HTERT RPE-1 (cell line): ENCODE data around the gene YTHDF2.
"Not testable (repeated sequence)": the region's sequence is repeated elsewhere in the genome, so short reads cannot be mapped to it uniquely, and the experiment has no call there.

Source experiments
- in situ Hi-C: fragments of 300-500 bp; cut with MboI; formaldehyde crosslinking; loops from 4 replicates; pipeline ENCODE4 v1.14.3; 2020; ENCODE audit warnings: low sequenced_read_pairs

The YTHDF2 gene

DNA sequence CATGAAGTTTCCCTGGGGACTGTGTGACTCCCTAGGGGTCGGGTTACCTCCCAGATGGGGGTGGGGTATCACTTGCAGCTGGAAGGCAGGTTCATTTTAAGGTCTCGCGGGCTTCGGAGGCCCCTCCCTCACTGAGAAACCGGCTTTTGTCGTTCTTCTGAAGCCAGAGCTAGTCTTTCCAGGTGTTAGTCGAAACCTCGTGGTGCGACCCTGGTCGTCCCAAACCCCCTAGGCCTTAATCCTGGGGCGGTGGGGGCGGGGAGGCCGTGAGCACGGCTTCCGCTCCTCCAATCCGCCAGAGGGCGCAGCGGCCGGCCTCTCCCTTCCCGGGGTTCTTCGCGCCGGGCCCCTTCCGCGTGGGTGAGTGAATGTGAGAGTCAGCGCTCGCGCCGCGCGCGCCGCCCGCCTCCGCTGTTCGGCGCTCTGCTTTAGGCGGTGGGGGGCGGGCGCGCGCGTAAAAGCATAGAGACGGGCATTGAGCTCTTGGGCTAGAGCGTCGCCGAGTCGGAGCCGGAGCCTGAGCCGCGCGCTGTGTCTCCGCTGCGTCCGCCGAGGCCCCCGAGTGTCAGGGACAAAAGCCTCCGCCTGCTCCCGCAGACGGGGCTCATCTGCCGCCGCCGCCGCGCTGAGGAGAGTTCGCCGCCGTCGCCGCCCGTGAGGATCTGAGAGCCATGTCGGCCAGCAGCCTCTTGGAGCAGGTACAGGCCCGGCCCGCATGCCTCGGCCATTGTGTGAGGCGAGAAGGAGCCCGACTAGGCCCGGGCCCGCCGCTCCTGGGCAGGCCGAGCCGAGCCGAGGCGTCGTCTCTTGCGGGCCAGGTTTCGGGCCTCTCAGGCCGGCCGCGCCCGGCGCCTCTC lies at the start of gene YTHDF2:
Gene YTHDF2 (plus strand): TSS at position 491 of the 857 bp plus-strand sequence. CDS start 181 bp downstream, at position 672.
- in situ Hi-C loops, result no loop called here

DNA sequence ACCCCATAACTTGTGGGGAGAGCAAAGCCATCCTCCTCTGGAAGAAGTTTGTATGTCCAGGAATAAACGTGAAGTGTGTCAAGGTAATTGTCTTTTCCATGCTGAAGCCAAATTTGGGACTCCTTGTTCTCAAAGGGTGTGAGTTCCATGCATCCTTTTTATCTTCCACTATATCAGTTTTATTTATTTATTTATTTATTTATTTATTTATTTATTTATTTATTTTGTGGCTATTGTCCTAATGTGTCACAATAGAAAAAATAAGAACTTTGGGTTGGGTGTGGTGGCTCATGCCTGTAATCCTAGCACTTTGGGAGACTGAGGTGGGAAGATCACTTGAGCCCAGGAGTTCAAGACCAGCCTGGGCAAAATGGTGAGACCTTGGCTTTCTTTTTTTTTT lies 45.1 kb upstream of the YTHDF2 start:
- in situ Hi-C loops, result not testable (repeated sequence)

DNA sequence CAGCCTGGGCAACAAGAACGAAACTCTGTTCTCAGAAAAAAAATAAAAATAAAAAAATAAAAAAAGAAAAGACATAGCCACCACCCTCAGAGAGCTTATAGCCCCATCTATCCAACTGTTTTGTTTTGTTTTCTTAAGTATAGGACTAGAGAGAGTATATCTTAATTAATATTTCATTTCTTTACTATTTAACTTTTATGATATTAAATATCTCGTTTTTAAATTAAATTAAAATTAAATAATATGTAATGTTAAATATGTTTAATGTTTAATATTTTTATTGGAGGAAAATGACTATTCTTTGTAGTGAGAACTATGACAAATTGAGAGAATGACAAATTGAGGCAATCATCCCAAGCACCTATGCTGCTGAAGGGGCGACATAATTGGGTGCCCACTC lies 33.1 kb upstream of the YTHDF2 start:
- in situ Hi-C loops, result no loop called here

DNA sequence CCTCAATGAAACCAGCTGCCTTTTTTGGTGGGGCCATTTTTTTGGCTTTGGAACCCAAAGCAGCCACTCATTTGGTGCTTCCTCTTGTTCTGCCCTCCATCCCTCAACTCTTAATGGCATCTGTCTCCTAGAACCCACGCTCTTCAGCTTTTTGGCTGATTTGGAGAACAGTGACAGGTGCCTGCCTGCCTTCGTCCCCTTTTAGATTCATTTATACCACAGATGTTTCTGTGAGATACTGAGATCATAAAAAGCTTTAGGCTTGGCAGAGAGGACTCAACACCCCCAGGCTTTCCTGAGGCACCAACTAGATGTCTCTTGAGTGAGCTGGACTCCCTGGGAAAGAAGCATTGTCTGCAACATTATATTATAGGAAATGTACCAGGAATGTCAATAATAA lies 20.4 kb upstream of the YTHDF2 start:
- in situ Hi-C loops, result no loop called here

DNA sequence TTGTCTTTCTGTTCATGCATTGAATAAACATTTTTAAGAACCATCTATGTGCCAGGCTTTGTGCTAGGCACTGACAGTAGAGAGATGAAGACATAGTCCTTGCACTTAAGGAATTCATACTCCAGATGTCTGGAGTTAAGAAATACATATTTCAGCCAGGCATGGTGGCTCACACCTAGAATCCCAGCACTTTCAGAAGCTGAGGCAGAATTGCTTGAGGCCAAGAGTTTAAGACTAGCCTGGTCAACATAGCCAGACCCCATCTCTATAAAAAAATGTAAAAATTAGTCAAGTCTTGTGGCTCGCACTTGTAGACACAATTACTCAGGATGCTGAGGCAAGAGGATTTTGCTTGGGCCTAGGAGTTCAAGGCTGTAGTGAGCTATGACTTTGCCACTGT lies 18.6 kb upstream of the YTHDF2 start:
- in situ Hi-C loops, result no loop called here

DNA sequence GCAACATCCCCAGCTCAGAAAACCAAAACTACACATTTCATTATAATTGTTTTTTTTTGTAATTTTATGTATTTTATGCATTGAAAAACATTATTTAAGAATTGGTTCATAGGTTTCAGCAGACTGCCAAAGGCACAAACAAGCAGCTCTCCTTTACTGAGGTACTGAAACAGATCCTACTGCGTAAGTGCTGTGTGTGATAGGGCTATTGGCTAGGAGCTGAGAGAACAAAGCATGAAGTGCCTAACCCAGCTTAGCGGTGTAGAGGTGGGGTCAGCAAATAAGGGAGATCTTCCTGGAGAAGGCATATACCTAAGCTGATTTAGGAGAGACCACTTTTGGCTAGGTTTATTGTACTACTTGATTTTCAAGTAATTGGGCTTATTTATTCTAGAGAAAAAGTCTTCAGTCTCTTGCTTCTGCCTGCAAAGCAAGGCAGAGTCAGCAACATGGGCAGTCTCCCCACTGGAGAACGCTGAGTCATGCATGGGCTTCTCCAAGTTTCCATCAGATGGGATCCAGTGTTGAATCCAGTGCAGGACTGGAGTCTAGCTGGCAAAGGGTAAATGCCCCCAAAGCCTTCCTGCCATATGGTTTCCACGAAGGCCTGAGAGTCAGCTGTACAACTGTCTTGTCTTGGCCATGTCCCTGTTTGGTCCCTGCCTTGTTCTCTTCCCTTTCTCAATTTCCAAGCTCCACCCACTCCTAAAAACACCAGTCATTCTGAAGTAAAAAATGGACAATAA lies 18.0 kb upstream of the YTHDF2 start:
- in situ Hi-C loops, result no loop called here

DNA sequence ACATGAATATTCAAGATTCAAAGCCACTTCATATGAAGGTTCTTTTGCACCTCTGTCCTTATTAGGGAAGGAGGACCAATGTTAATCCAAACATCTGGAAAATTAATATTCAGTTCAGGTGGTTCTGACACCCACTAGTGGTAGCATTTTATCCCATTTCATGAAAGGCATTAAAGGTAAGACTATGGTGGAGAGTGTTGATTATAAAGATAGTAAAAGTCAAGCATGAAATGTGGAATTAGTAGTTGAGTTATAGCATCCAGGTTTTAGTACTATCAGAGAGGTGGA lies 17.5 kb upstream of the YTHDF2 start:
- in situ Hi-C loops, result no loop called here

DNA sequence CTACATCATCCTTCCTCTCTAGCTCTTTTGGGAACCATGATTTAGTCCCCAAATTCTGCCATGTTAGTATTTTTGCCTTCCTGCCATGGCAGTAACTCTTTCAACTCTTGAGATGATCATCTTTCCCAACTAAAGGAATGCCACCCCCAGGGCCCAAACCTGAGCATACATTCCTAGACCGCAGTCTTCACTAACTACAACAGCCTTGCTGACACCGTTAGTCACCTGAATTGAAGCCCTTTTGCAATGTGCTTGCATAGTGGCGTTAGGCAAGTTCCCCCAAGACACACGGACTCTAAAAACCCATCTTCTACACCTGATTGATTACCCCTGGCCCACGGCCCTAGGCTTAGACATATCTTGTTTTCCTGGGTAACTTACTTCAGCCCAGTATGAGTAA lies 16.4 kb upstream of the YTHDF2 start:
- in situ Hi-C loops, result no loop called here

DNA sequence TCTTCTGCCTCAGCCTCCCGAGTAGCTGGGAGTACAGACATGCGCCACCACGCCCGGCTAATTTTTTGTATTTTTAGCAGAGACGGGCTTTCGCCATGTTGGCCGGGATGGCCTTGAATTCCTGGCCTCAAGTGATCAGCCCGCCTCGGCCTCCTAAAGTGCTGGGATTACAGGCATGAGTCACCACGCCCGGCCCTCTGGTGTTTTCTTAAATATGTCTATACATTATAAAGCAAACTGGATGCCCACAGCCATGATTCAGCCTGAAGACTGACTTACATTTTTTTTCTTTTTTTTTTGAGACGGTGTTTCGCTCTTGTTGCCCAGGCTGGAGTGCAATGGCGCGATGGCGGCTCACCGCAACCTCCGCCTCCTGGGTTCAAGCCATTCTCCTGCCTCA lies 14.8 kb upstream of the YTHDF2 start:
- in situ Hi-C loops, result not testable (repeated sequence)

DNA sequence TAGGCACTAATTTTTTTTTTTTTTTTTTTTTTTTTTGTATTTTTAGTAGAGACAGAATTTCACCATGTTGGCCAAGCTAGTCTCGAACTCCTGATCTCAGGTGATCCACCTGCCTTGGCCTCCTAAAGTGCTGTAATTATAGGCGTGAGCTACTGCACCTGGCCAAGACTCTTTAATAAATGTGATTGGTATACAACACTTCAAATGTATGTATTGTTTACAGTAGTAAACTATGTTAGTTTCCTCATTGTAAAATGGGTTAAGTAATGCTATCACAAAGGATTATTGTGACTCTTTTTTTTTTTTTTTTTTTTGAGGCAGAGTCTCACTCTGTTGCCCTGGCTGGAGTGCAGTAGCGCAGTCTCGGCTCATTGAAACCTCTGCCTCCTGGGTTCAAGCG lies 11.4 kb upstream of the YTHDF2 start:
- in situ Hi-C loops, result not testable (repeated sequence)

DNA sequence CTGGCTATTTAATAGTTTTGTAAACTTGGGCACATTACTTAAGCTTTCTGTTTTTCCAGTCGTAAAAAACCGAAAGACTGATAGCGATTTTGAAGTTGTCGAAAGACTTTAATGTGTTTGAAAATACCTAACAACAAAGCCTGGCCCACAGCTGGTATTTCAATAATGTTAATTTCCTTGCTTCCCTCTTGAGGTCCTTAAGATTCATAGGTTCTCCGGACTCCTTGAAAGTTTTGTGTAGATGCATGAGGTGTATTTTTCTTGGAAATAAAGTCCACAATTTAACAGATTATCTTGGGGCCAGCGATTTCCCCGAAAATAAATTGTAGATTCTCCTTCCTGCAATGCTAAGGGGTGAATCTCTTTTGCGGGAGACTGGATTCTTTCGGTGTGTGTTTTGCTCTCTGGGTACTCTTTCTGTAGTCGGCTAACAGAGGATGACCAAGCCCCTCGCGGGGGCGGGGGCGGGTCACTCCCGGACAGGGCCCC lies 735 bp upstream of the YTHDF2 start:
- in situ Hi-C loops, result no loop called here

DNA sequence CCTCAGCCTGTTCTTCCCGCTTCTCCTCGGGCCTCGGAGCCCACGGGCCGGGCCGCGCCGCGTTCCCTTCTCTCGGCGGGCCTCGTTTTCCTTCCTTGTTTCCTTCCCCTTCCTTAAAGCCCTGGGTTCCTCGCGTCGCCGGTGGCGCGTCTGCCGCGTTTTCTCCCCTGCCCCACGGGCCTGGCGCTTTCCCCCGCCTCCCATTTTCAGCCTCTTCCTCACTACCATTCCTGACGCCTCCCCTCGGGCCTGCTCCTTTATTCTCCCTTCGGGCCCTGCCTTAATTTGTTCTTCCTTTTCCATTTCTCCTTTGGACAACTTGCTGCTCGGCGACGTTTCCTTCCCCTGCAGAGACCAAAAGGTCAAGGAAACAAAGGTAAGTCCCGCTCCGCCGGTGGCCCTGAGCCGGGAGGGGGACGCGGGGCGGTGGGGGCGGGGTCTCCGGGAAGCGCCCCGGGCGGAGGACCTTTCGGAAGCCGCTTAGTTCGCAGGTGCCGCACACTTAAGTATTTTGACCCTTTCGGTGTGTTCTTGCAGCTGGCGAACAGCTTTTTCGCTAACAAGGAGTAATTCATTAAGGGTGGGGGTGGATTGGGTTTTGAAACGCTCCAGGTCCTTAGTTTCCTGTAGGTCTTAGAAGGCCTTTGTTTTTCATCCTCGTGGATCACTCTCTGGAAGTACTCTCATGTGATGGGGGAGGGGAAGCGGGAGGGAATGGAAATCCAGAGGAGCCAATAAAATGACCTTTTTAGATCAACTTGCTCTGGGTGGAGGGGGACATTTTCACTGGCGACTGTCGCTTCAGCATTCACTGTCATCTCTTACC lies 780 bp downstream of the YTHDF2 start:
- in situ Hi-C loops, result no loop called here

DNA sequence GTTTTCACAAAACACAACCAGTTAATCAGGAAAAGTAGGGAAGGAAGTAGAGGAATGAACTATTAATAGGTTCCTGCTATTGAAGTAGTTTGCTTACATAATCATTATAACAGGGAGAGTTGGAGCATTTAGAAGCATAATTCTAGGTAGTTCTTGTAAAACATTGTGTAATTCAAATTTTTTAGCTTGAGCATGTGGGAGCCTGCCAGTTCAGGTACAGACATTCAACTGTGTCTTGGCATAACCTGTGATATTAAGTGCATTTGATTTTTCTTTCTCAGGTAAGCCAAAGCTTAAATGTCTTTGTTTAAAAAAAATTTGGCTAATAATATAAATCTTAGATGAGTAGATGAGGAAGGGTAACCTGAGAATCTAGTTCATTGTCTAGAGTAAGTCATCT lies 3.4 kb downstream of the YTHDF2 start:
- in situ Hi-C loops, result no loop called here

DNA sequence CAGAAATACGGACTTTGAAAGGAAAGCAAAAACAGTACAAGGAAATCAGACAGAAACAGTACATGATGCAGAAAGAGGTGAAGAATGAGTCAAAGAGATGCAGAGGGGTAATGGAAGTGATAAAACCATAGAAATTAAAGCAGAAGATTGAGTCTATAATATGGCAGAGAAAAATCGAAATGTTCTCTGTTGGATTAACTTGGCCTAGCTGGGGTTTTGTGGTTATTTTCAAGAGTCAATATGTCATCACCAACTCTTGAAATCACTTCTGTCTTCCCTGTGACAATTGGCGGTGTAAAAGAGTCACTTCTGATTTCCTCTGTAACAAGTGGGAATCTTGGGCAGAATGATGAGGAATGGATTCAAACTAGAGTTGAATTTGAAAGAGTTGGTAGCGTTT lies 7.4 kb downstream of the YTHDF2 start:
- in situ Hi-C loops, result no loop called here

DNA sequence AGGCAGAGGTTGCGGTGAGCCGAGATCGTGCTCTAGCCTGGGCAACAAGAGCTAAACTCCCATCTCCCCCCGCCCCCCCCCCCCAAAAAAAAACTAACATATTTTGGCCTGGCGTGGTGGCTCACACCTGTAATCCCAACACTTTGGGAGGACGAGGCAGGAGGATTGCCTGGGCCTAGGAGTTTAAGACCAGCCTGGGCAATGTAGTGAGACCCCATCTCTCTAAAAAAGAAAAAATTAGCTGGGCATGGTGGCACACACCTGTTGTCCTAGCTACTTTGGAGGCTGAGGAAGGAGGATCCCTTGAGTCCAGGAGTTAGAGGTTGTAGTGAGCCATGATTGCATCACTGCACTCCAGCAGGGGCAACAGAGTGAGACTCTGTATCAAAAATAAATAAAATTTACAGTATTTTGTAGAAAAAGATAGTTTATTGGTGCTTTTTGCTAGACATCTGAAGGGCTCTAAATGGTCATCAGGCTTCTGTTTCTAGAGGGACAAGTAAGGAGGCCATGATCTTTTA lies 9.0 kb downstream of the YTHDF2 start:
- in situ Hi-C loops, result no loop called here

DNA sequence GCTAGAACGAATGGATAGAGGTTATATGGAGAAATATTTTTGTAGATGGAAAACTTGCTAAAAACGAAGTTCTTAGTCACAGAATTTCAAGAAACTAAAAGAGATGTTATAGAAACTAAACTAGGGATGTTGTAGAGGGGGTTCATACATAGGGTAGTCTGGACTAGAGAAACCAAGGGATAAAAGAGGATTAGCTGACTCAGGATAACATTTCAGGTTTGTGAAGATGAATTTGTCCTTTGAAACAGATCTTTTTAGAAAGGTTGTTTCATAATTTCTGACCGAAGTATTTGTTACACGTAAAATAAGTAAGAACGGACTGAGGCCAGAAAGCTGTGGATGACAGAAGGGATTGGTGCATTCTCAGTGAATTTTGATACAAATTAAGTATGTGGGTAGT lies 13.6 kb downstream of the YTHDF2 start:
- in situ Hi-C loops, result no loop called here

DNA sequence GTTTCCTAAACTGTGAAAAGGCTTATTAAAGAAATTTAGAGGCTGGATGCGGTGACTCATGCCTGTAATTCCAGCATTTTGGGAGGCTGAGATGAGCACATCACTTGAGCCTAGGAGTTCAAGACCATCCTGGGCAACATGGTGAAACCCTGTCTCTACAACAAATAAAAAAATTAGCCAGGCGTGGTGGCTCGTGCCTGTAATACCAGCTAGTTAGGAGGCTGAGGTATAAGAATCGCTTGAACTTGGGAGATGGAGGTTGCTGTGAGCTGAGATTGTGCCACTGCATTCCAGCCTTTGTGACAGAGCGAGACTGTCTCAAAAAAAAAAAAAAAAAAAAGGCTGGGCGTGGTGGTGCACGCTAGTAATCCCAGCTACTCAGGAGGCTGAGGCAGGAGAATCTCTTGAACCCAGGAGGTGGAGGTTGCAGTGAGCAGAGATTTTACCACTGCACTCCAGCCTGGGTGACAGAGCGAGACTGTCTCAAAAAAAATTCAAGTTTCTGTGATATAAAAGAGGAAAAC lies 14.1 kb downstream of the YTHDF2 start:
- in situ Hi-C loops, result not testable (repeated sequence)

DNA sequence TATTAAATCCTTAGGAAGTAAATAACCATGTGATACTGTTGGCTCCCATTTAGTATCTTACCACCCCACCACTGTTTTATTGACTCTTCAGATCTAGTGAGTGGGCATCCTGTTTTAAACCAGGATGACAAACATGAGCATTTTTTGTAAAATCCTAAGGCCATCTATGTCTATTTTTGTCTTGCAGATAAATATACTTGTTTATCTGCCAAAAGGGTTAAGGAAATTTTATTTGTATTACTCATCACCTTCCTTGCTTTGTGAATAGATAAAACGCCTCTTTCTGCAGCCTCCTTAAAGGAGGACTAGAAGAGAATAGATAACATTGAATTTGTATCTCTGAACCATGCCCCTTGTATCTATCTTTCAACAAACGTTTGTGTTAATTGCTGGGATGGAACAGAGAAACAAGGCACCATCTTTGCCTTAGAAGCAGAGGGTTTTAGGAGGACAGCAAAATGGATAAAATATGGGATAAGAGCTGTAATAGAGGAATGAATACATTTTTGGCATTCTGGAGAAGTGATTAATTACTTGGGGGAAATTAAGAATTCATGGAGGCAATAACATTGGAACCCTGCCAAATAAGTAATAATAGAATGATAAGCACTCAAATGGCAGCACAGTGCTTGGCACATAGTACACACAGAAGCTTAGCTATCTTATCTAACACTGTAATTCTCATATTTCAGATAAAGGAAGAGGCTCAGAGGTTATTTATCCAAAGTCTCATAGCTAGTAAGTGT lies 14.7 kb downstream of the YTHDF2 start:
- in situ Hi-C loops, result no loop called here

DNA sequence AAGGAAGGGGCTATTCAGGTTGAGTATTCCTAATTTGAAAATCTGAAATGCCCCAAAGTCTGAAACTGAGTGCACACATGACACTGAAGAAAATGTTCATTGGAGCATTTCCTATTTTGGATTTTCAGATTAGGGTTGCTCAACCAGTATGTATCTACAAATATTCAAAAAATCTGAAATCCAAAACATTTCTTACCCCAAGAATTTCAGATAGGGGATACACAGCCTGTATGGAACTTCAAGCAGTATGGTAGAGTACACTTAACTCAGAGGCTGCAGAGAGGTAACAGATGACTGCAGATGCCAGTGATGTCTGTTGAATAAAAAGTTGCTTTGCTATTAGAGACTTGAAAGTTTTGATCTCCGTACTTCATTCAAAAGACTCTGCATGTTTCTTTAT lies 19.0 kb downstream of the YTHDF2 start:
- in situ Hi-C loops, result no loop called here

DNA sequence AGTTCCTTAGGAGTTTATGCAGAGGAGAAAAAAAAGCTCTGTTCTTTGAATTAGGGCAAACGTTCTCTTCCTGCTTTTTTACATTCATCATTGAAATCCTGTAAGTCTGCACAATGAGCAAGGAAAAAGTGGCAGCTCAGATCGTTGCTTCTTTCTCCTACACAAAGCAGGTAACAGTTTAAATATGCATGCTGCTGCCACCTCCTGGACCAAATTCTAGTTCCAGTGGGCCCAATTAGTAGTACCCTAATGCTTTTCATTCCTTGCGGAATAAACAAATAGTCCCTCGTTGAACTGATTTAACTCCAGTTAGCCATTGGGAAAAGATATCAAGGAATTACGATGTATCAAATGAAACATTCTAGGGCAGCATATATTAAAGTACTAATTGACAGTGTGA lies 20.1 kb downstream of the YTHDF2 start:
- in situ Hi-C loops, result no loop called here
